Keratinocyte (primary cell): ENCODE results near the gene RNF212. TPM values are rescaled to one million over a fixed set of nuclear protein-coding genes. Genes with fewer than 3 reads are reported as not detected.

Experiments used
- DNase-seq: peaks from one replicate; pipeline ENCODE4 v3.0.0-alpha.2; 2011; ENCODE audit warnings: low read depth, missing footprints, low spot score
- FAIRE-seq: peaks from 2 replicates; lab custom pipeline; 2011; peaks lifted over from hg19 to GRCh38; lab: Jason Lieb, UNC
- H2AFZ ChIP-seq: 2 replicates; pipeline ENCODE4 v1.6.0; 2012; ENCODE audit warnings: low read length, control low read depth, inconsistent platforms; ENCODE audit not compliant: control insufficient read depth
- H3K27ac ChIP-seq: 2 replicates; pipeline ENCODE4 v1.5.1; 2011; ENCODE audit warnings: low read length; ENCODE audit not compliant: control insufficient read depth, insufficient read depth
- H3K27me3 ChIP-seq: 3 replicates; pipeline ENCODE4 v1.6.0; 2011; ENCODE audit warnings: low read length; ENCODE audit not compliant: control insufficient read depth, insufficient read depth; ENCODE audit errors: extremely low read depth
- H3K36me3 ChIP-seq, 2 experiments: 2 replicates in 1 of 2; 3 replicates in 1 of 2; pipeline ENCODE4 v1.5.1; 2011; ENCODE audit warnings: low read length in 2 of 2, mild to moderate bottlenecking in 1 of 2; ENCODE audit not compliant: control insufficient read depth in 2 of 2, insufficient read depth in 2 of 2; ENCODE audit errors: extremely low read depth in 1 of 2
- H3K4me1 ChIP-seq: 3 replicates; pipeline ENCODE4 v1.5.1; 2011; ENCODE audit warnings: low read length; ENCODE audit not compliant: control insufficient read depth, insufficient read depth; ENCODE audit errors: extremely low read depth
- H3K4me2 ChIP-seq: 3 replicates; pipeline ENCODE4 v1.6.0; 2011; ENCODE audit warnings: low read depth, low read length; ENCODE audit not compliant: control insufficient read depth, insufficient read depth; ENCODE audit errors: extremely low read depth
- H3K4me3 ChIP-seq, 3 experiments: fragments of 200-600 bp in 1 of 3; sonication (generic) in 1 of 3; 2 replicates in 2 of 3; 3 replicates in 1 of 3; pipeline ENCODE4 v1.5.1; 2011 to 2016; ENCODE audit warnings: low read length in 3 of 3, mild to moderate bottlenecking in 3 of 3, control low read depth in 2 of 3, inconsistent platforms in 1 of 3, low read depth in 1 of 3, mixed read lengths in 1 of 3, mixed run types in 1 of 3, moderate library complexity in 1 of 3; ENCODE audit not compliant: control insufficient read depth in 2 of 3, insufficient read depth in 2 of 3; ENCODE audit errors: extremely low read depth in 1 of 3
- H3K79me2 ChIP-seq: 2 replicates; pipeline ENCODE4 v1.6.0; 2012; ENCODE audit warnings: low read length; ENCODE audit not compliant: control insufficient read depth, insufficient read depth
- H3K9ac ChIP-seq: 3 replicates; pipeline ENCODE4 v1.6.0; 2011; ENCODE audit warnings: low read length; ENCODE audit not compliant: control insufficient read depth, insufficient read depth; ENCODE audit errors: extremely low read depth
- H3K9me1 ChIP-seq: 3 replicates; pipeline ENCODE4 v1.6.0; 2011; ENCODE audit warnings: low read length; ENCODE audit not compliant: control insufficient read depth, insufficient read depth; ENCODE audit errors: extremely low read depth
- H3K9me3 ChIP-seq: 2 replicates; pipeline ENCODE4 v1.5.1; 2012; ENCODE audit warnings: low read depth, low read length; ENCODE audit not compliant: control insufficient read depth
- H4K20me1 ChIP-seq: 3 replicates; pipeline ENCODE4 v1.6.0; 2011; ENCODE audit warnings: low read length; ENCODE audit not compliant: control insufficient read depth, insufficient read depth; ENCODE audit errors: extremely low read depth
- CTCF ChIP-seq, 3 experiments: IDR thresholded peaks in 1 of 3; conservative IDR thresholded peaks in 1 of 3; optimal IDR thresholded peaks in 1 of 3; 2 replicates in 2 of 3; 3 replicates in 1 of 3; pipeline versions ENCODE3 to v1.5.1; 2011; ENCODE audit warnings: low read length in 3 of 3, mild to moderate bottlenecking in 3 of 3, moderate library complexity in 2 of 3, control low read depth in 1 of 3, inconsistent platforms in 1 of 3; ENCODE audit not compliant: insufficient read depth in 2 of 3; ENCODE audit errors: extremely low read depth in 1 of 3
- EZH2 ChIP-seq: IDR thresholded peaks from one replicate; pipeline ENCODE4 v1.6.1; 2012; ENCODE audit warnings: inconsistent platforms, mild to moderate bottlenecking, low read length, moderate library complexity
- dilution Hi-C: fragments of 300-500 bp; cut with MboI; formaldehyde crosslinking; loops from one replicate; pipeline ENCODE4 v1.7.0; 2020; ENCODE audit warnings: low sequenced_read_pairs; ENCODE audit not compliant: extremely low pct_ligation_motif_present
- polyA plus RNA-seq, 5 experiments: library from polyadenylated mRNA; depleted of rRNA in 3 of 5; stranded (reverse) in 3 of 5; stranded (forward) in 1 of 5; unstranded in 1 of 5; fragments of >200 nt; gene quantifications; 1 replicate in 1 of 5; 2 replicates in 3 of 5; 3 replicates in 1 of 5; pipeline versions ENCODE4 v1.2.1 to v1.2.3, GENCODE V29; 2011 to 2012; ENCODE audit warnings: missing spikeins in 2 of 5, low read depth in 1 of 5, low replicate concordance in 1 of 5

RNF212 gene
- polyA plus RNA-seq, 1 donor (not counting 4 experiments of a cell fraction or from before 2014, with no cell fraction given): 0.16 TPM

DNA sequence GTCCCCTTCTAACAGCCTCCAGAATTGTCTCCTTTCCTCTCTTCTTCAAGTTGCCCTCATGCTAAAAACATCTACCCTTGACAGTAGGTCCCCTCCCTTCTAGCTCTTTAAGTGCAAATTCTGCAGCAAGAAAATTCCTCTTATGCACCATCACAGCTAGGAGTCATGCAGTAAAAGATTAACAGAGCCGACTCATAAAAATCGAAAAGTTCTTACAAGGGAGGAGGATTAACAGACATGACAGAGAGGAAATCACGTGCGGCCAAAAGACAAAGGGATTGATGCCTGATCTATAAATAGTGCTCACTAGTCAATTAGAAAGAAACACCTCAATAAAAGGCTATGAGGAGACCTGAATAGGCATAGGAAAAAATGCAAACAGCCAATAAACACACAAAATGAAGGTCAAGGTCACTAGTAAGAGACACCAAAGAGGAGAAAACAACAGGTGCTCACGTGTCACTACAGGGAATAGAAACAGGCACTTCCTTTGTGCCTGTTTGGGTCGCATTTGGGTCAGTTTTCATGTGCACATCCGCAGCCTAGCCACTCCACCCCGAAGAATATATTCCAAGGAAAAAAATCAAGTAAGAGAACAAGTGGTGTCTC lies 3.4 kb downstream of the RNF212 start:
- dilution Hi-C loops: no loop called here

DNA sequence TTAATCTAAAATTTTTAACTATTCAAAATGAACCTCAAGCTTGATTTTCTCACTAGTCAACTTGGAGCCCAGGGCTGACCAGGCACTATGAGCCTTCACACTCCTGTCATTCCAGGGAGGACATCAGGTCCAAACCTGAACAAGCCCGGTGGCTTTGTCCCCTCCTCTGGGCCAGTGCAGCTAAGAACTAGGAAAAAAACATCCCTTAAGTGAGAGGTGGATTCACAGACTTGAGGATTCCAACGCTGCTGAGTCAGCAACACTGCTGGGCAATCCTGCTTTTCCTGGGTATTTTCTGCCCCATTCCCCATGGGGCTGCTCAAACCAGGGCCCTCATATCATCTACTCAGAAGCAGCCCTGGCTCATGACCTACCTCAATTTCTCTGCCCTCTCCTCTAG lies 4.0 kb downstream of the RNF212 start:
- Histone ChIP-seq H3K4me1 (peaks cover 12% of the 10 kb centered on the region), H3K27ac (no peak overlapping the region), H3K36me3 (no peaks in the 10 kb centered on the region), H3K9ac (no peak overlapping the region), H3K27me3 (peaks cover 4% of the 10 kb centered on the region), H3K9me1 (no peaks in the 10 kb centered on the region), H3K4me2 (no peak overlapping the region), H3K79me2 (no peaks in the 10 kb centered on the region), H2AFZ (no peak overlapping the region), H3K4me3 (no peak overlapping the region), H4K20me1 (no peaks in the 10 kb centered on the region), H3K9me3 (no peaks in the 10 kb centered on the region)
- FAIRE-seq: no peak
- TF ChIP-seq CTCF (optimal IDR thresholded peaks at IDR 0.05 in 1 of 3, IDR thresholded peaks at IDR 0.05 in 1 of 3, conservative IDR thresholded peaks at IDR 0.05 in 1 of 3; ENCODE audit: extremely low read depth in 1 of 3, insufficient read depth in 2 of 3, low read length in 3 of 3) (no peak), EZH2 (no peak)
- DNase-seq: no peak
- dilution Hi-C loops: no loop called here

More for the DNA sequence above, 3.4 kb downstream of the RNF212 start:
- no peak overlapping the region for H3K4me3 ChIP-seq
- no peaks in the 10 kb centered on the region for H3K79me2 ChIP-seq
- no peaks in the 10 kb centered on the region for H3K36me3 ChIP-seq
- DNase-seq (no peak), FAIRE-seq (no peak)
- no peak overlapping the region for H3K4me2 ChIP-seq
- H3K27me3 ChIP-seq: peaks cover 5% of the 10 kb centered on the region
- no peak overlapping the region for H2AFZ ChIP-seq
- no peaks in the 10 kb centered on the region for H4K20me1 ChIP-seq
- H3K9ac ChIP-seq: no peak overlapping the region
- no peaks in the 10 kb centered on the region for H3K9me1 ChIP-seq
- H3K4me1 ChIP-seq: peaks cover 12% of the 10 kb centered on the region
- H3K9me3 ChIP-seq: no peaks in the 10 kb centered on the region
- H3K27ac ChIP-seq: no peak overlapping the region
- TF ChIP-seq EZH2 (no peak), CTCF (optimal IDR thresholded peaks at IDR 0.05 in 1 of 3, IDR thresholded peaks at IDR 0.05 in 1 of 3, conservative IDR thresholded peaks at IDR 0.05 in 1 of 3; ENCODE audit: extremely low read depth in 1 of 3, insufficient read depth in 2 of 3, low read length in 3 of 3) (no peak)
